Activated gamma-delta T cell treated with Interleukin-2 at 50 U/mL for 16 hours (primary cell): Measurements from ENCODE around the gene GFRA4.

Experiments
- DNase-seq: peaks from one replicate; pipeline ENCODE4 v3.0.0-alpha.2; 2020

GFRA4 gene

GRCh38 chr20:3693376-3693775, 30.2 kb upstream of the GFRA4 start:
- DNase-seq, result no peak

- DNase-seq, result no peak
Measured at GRCh38 chr20:3692706-3693294, 29.6 kb upstream of the GFRA4 start.

GRCh38 chr20:3691897-3692296, 28.7 kb upstream of the GFRA4 start:
- DNase-seq, result no peak

DNA sequence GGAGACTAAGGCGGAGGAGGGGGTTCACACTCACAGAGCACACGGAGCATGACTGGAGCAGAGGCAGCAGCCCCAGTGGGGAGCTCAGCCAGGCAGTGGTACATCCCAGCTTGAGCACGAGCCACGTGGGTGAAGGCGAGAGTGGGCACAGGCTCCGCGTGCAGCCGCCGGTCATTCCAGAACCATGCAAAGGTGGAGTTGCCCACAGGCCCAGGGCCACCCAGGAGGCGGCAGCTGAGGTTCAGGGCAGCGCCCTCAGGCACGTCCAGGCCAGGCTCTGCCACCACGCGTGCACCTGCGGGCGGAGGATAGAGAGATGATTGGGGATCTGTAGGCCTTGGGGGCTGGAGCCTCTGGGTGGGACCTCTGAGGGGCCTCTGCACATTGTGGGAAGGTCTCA, 28.1 kb upstream of the GFRA4 start:
- no peak for DNase-seq

GRCh38 chr20:3690413-3690812, 27.2 kb upstream of the GFRA4 start:
- DNase-seq, result no peak

GRCh38 chr20:3689978-3690377, 26.8 kb upstream of the GFRA4 start:
- DNase-seq, result no peak

GRCh38 chr20:3687655-3688054, 24.5 kb upstream of the GFRA4 start:
- DNase-seq, result no peak

DNA sequence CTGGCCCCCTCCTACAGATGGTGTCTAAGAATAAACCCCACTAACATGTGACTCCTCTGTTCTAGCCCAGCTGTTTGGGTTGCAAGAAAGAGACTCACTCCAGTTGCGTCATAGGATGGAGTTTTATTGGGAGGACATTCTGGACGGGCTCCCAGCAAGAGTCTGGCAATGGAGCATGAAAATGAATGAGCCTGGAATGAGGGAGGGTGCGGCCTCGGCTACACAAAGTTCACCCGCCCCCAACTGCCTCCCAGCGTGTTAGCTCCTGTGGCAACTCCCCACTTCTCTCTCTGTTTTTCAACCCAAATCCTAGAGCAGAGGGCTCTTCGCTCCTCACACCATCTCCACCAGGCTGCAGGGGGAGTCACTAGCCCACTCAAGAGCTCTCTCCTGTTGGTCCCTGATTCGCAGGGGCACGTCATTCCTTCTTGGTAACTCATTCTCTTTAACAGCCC, 23.7 kb upstream of the GFRA4 start:
- DNase-seq, result no peak

GRCh38 chr20:3686421-3686820, 23.2 kb upstream of the GFRA4 start:
- DNase-seq, result no peak

GRCh38 chr20:3685341-3685740, 22.1 kb upstream of the GFRA4 start:
- DNase-seq, result no peak

DNA sequence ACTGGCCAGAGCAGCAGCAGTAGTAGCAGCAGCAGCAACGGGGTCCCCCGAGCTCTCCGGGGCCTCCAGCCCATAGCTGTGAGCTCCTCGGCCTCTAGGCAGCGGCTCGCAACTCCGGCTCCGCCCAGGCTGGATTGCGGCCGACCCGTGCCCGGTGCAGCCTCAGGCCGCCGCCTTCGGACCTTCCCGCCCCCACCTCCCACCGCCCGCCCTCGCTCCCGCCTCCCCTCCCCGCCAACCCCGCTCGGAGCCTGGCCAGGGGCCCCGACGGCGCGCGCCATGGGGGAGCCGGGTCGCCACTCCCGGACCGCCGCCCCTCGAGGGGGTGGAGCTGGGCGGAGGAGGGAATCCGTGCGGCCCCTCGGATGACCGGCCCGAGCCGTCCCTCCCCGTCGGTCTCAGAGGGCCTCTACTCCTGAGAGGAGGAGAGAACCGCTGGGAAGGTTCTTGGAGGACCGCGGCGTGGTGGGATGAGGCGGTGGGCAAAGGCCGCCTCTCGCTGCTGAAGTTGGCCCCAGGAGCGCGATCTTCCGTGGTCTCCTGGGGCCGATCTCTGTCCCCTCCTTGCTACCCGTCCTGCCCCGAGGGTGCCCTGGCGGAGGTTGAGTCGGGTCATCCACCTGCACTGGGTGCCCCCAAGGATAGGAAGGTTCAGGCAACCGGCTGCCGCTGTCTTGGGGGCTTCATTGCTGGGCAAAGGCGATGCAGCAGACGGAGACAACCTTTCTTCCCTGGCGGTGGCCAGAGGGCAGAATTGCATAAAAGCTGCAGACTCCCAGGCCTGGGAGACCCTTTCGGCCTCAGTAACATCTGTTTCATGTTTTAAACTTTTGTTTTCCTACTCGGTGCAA, 19.0 kb upstream of the GFRA4 start, which contains the start of gene ADAM33:
Gene ADAM33, minus strand, starts transcription at position 80 of the 851 bp plus-strand sequence. Its CDS starts 6 bp downstream, at position 74.
- DNase-seq, result no peak

- no peak for DNase-seq
Measured at GRCh38 chr20:3681352-3681930, 18.2 kb upstream of the GFRA4 start.

DNA sequence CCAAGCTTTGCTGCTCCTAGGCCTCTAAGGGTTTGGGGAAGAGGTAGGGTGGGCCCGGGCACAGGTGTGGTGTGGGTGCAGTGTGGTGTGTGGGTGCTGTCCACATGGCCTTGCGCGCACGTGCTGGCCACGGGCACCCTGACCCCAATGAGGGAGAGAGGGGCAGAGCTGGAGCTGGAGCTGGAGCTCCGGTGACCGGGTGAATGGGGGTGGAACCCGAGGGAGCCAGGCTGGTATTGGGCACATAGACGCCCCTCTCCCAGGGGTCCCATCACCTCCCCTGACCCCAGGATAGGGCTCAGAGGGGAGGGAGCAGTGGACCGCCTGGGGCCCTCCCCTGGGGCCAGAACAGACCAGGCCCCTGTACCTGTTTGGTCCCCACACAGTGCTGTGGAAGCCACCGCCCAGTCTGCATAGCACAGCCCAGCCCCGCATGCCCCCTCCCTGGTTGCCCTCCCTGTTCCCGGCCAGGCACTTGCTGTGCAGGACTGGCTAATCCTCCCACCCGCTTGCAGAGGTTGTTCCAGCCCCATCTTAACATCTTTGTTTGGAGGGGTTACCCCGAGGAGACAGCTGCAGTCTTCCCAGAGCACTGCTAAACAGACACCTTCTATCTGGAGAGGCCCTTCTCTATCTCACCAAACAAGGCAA, 17.6 kb upstream of the GFRA4 start:
- DNase-seq, result no peak

DNA sequence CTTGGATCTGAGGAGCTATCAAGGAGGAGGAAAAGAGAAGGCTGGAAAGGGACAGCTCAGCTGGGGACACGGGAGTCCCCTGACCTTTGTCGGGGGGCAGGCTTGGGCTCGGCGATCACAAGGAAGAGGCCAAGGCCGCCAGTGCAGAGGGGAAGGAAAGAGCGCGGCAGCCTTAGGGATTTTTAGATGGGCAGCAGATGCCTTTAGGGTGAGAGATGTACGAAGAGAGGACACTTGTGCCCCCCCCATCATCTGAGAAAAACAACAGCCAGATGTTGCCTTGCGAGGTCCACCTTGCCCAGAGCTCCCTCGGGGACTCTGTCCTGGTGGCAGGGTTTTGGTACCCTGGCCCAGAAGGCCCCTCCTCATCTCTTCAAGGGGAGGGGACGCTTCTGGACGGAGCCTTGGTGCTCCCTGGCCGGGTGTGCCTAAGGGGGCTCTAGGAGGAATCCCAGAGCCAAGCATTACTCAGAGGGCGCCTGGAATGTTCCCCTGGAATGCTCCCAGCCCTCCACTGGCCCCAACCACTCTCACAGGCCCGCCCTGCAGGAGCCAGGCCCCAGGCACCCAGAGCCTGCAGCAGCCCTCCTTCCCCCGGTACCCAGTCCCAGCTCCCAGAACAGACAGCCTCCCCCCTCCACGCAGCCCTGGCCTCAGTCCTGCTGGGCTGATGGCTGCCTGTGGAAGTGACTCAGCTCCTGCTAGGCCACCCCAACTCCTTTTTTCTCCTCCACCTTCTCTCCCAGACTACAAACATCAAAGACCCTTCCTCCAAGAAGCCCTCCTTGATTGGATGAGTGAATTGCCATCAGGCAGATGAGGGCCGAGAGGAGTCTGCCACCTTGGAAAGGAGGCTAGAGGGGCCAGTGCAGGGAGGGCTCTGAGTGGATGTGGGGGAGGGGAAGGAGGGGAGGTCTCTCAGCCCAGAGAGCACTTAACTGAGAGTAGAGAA, 16.8 kb upstream of the GFRA4 start:
- DNase-seq, result no peak

DNA sequence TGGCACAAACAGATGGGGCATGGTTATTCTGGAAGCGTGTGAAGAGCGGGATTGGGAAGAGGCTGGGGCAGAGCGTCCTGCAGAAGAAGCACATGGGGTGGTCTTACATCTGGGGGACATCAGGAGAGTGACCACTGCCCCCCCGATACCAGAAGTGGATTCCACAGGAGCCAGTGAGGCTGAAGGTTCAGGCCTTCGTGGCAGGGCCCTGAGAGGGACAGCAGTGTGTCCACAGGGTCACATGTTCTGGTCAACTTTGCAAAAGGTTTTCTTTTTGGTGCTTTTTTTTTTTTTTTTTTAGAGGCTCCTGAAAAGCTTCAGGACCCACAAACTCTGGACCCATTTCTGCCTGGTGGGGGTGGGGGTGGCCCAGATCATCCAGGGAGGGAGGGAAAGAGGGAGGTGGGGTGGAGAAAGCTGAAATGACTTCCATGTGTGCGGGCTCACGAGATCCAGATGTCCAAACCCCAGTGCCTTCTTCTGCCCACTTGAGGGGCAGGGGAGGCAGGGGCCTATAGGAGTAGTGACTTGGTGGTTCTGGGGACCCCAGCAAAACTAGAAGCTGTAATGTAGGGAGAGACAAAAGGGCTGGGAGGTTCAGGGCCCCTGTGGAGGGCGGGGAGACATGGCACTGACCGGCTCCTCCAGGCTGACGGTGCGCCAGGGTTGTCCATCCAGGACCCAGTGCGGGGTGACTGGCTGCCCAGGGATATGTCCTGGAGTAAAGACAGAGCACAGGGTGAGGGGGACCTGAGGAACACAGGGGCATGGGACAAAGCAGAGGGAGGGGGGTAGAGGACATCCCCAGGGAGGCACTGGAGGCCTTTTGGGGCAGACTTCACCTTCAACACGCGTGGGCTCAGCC, 15.9 kb upstream of the GFRA4 start:
- no peak for DNase-seq

- no peak for DNase-seq
Measured at GRCh38 chr20:3678198-3678597, 15.0 kb upstream of the GFRA4 start.

DNA sequence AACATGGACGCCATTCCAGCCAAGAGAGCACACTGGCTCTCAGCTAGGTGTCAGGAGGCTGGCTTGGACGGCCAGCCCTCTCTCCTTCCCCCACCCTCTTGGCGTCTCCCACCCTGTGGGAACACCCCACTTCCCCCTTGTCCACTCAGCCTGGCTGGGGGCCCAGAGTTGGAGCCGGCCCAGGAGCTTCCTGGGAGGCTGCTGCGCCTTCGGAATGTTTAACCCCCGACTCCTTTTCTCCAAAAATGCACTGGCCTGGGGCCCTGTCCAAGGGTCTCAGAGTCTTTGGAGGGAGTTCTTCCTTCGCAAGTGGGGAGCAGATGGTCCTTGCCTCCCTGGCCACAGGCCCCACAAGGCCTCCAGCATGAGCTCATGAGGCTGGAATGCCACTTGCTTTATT, 14.5 kb upstream of the GFRA4 start:
- no peak for DNase-seq

DNA sequence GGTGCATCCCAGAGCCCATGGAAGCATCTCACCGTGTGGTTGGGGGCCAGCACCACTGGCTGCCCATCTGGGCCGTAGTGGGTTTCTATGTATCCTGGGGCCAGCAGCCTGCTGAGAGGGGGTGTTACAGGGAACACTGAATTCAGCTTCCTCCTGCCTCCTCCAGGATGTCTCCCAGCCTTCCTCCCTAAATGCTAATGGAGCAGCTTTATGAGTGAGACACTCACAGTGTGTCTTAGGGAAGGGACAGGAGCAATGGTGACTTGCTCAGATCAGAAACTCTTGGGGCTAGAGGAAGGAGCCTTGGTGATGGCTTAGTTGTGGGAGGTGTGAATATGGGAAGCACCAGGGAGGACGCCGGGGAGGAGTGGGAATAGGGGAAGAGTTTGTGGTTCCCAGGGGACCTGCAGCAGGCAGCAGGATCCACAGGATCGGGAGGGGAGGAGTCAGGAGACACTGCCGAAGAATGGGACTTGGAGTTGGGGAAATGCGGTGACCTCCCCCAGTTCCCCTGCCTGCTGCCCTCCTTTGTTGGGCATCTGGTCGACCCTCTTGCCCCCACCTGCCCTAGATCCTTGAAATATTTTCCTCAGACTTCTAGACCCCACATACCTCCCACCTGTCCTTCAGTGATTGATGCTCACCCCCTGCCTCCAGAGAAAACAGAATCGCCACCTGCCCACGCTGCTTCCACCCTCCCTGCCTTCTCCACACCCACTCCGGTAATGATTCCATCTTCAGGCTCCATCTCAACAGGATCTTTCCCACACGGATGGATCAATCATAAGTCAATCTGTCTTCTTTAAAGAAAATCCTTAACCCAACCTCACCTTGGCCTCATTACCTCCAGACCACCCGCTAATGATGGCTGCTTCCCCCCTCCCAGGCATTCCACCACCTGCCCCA, 12.0 kb upstream of the GFRA4 start:
- DNase-seq, result no peak

- DNase-seq, result no peak
Measured at GRCh38 chr20:3674447-3674846, 11.2 kb upstream of the GFRA4 start.
